ENCODE data around the gene PCBP3.

PCBP3 gene

DNA sequence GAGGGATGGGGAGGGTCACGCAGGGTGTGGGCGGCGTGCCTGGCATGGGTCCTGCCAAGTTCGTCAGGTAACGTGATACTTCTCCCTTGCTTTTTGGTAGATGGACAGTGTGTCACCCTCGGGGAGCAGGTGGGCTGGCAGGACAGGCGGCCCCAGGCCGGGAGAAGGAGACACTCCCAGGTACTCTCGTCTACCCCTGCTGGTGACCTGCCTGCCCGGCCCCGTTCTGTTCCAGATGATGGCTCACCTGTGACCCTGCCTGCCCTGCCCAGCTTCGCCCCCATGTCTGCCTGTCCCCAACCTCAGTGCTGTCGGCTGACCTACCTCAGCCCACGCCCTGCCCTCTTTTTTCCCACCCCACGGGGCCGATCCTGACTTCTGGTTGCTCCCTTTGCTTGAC lies 144.7 kb downstream of the PCBP3 start:
- H3K27ac ChIP-seq (ENCODE audit: low read length) = no peak overlapping the region
- H3K4me2 ChIP-seq (ENCODE audit: insufficient read depth, low read length) = no peak overlapping the region
- no peaks in the 10 kb centered on the region for H3K4me1 ChIP-seq (ENCODE audit: insufficient read depth, low read length)
- no peaks in the 10 kb centered on the region for H3K27me3 ChIP-seq (ENCODE audit: insufficient read depth, low read length, poor library complexity)
- H4K20me1 ChIP-seq (ENCODE audit: insufficient read depth, low read length) = peaks cover 11% of the 10 kb centered on the region
- DNase-seq = no peak
- no peak overlapping the region for H3K9ac ChIP-seq (ENCODE audit: low read depth, low read length)
- H3K79me2 ChIP-seq (ENCODE audit: insufficient read depth, low read length) = no peaks in the 10 kb centered on the region
- TF ChIP-seq, protein P1, sequence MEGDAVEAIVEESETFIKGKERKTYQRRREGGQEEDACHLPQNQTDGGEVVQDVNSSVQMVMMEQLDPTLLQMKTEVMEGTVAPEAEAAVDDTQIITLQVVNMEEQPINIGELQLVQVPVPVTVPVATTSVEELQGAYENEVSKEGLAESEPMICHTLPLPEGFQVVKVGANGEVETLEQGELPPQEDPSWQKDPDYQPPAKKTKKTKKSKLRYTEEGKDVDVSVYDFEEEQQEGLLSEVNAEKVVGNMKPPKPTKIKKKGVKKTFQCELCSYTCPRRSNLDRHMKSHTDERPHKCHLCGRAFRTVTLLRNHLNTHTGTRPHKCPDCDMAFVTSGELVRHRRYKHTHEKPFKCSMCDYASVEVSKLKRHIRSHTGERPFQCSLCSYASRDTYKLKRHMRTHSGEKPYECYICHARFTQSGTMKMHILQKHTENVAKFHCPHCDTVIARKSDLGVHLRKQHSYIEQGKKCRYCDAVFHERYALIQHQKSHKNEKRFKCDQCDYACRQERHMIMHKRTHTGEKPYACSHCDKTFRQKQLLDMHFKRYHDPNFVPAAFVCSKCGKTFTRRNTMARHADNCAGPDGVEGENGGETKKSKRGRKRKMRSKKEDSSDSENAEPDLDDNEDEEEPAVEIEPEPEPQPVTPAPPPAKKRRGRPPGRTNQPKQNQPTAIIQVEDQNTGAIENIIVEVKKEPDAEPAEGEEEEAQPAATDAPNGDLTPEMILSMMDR (IDR thresholded peaks at IDR 0.05; ENCODE audit: borderline replicate concordance, extremely low read depth, low read length, poor library complexity, severe bottlenecking) = no peak
- TF ChIP-seq EZH2 (IDR thresholded peaks at IDR 0.05; ENCODE audit: borderline replicate concordance, low read depth, low read length, severe bottlenecking) = no peak
- H3K36me3 ChIP-seq (ENCODE audit: insufficient read depth, low read length) = no peaks in the 10 kb centered on the region
- ATAC-seq (ENCODE audit: insufficient read depth, low read depth) = no peak
- no peaks in the 10 kb centered on the region for H3K9me3 ChIP-seq (ENCODE audit: insufficient read depth, low read length, severe bottlenecking)
- no peak overlapping the region for H2AFZ ChIP-seq (ENCODE audit: low read depth, low read length)
- no peak overlapping the region for H3K4me3 ChIP-seq (ENCODE audit: low read depth in 1 of 2, low read length in 2 of 2)

DNA sequence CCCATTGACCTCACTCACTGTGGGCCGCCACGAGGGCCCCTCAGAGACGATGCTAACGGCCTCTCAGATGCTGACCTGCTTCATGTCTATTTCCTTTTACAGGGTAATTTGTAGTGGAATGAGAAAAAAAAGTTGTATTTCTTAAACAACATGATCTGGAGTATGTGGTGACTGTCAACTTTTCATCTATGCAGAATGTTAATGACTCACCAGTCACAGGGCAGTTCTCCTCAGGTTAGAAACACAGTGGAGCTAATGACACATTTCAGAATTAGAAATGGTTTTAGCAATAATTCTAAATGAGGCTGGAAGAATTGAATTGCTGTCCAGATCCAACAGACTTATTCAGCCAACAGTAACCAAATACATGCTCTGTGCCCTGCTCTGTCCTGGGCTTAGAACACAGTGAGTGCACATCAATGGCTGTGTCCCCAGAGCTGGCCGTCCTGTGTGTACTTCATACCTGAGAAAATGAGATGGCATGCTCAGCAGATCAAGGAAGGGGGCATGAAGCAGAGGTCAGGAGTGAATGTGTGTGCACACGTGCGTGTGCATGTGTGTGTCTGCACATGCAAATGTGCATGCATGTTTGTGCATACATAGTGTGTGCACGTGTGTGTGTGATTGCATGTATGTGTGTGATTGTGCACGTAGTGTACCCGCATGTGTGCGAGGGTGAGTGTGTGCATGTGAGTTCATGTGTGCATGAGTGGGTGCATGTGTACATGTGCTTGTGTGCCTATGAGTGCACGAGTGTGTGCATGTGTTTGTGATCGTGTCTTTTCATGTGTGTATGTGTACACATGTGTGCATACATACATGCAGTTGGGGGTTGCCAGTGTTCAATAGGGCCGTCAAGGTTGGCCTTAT lies 145.3 kb downstream of the PCBP3 start:
- no peak for TF ChIP-seq EZH2 (IDR thresholded peaks at IDR 0.05; ENCODE audit: borderline replicate concordance, low read depth, low read length, severe bottlenecking)
- TF ChIP-seq, protein P1 (IDR thresholded peaks at IDR 0.05; ENCODE audit: borderline replicate concordance, extremely low read depth, low read length, poor library complexity, severe bottlenecking) = no peak
- Histone ChIP-seq H3K27ac (ENCODE audit: low read length) (no peak overlapping the region), H3K36me3 (ENCODE audit: insufficient read depth, low read length) (no peaks in the 10 kb centered on the region), H3K27me3 (ENCODE audit: insufficient read depth, low read length, poor library complexity) (no peaks in the 10 kb centered on the region), H3K9me3 (ENCODE audit: insufficient read depth, low read length, severe bottlenecking) (no peaks in the 10 kb centered on the region), H3K9ac (ENCODE audit: low read depth, low read length) (no peak overlapping the region), H4K20me1 (ENCODE audit: insufficient read depth, low read length) (peaks cover 11% of the 10 kb centered on the region), H3K4me1 (ENCODE audit: insufficient read depth, low read length) (no peaks in the 10 kb centered on the region), H3K4me3 (ENCODE audit: low read depth in 1 of 2, low read length in 2 of 2) (no peak overlapping the region), H2AFZ (ENCODE audit: low read depth, low read length) (no peak overlapping the region), H3K79me2 (ENCODE audit: insufficient read depth, low read length) (no peaks in the 10 kb centered on the region), H3K4me2 (ENCODE audit: insufficient read depth, low read length) (no peak overlapping the region)
- no peak for ATAC-seq (ENCODE audit: insufficient read depth, low read depth)
- DNase-seq = no peak

DNA sequence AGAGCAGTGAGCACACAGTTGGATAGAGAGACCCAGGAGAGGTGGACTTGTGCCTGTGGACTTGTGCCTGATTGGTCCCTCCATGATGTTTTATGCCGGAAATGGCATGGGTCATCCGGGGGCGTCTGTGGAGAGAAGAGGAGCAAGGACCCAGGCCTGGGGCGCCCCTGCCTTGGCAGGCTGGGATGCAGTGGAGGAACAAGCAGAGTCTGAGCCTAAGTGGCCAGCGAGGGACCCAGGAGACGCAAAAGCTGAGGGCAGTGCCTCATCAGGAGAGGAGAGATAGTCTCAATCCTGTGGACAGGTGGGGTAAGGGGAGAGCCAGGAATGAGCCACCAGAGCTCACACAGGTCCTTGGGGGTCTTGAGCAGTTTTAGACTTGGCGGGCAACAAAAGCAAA lies 146.9 kb downstream of the PCBP3 start:
- Histone ChIP-seq H3K27me3 (ENCODE audit: insufficient read depth, low read length, poor library complexity) (no peaks in the 10 kb centered on the region), H3K9ac (ENCODE audit: low read depth, low read length) (no peak overlapping the region), H3K4me2 (ENCODE audit: insufficient read depth, low read length) (no peak overlapping the region), H3K9me3 (ENCODE audit: insufficient read depth, low read length, severe bottlenecking) (no peaks in the 10 kb centered on the region), H2AFZ (ENCODE audit: low read depth, low read length) (no peak overlapping the region), H3K4me3 (ENCODE audit: low read depth in 1 of 2, low read length in 2 of 2) (no peak overlapping the region), H3K36me3 (ENCODE audit: insufficient read depth, low read length) (no peaks in the 10 kb centered on the region), H3K27ac (ENCODE audit: low read length) (no peak overlapping the region), H3K79me2 (ENCODE audit: insufficient read depth, low read length) (no peaks in the 10 kb centered on the region), H3K4me1 (ENCODE audit: insufficient read depth, low read length) (no peaks in the 10 kb centered on the region), H4K20me1 (ENCODE audit: insufficient read depth, low read length) (peaks cover 11% of the 10 kb centered on the region)
- TF ChIP-seq, protein P1 (IDR thresholded peaks at IDR 0.05; ENCODE audit: borderline replicate concordance, extremely low read depth, low read length, poor library complexity, severe bottlenecking) = no peak
- no peak for TF ChIP-seq EZH2 (IDR thresholded peaks at IDR 0.05; ENCODE audit: borderline replicate concordance, low read depth, low read length, severe bottlenecking)
- DNase-seq = no peak
- ATAC-seq (ENCODE audit: insufficient read depth, low read depth) = no peak
